A673 (cell line): ENCODE data around the gene CHRD. TPM values are rescaled to one million over a fixed set of nuclear protein-coding genes. Genes with fewer than 3 reads are reported as not detected.

Experiments
- BruUV-seq: library from RNA; stranded (reverse); fragments of 400-500 nt; replicated peaks from 2 replicates; lab custom pipeline; 2021; lab: Mats Ljungman, UMichigan
- CTCF ChIA-PET: fragments of 300-600 bp; sonication (Branson Sonifier 250); formaldehyde crosslinking; loops from one replicate; lab custom pipeline; 2022; ENCODE audit warnings: antibody characterized with exemption; lab: Charles Lee
- POLR2A ChIA-PET: fragments of 300-600 bp; sonication (Branson Sonifier 250); formaldehyde crosslinking; loops from one replicate; lab custom pipeline; 2022; ENCODE audit warnings: antibody characterized with exemption; ENCODE audit not compliant: low non-redundant PET; lab: Charles Lee
- DNase-seq: peaks from one replicate; pipeline ENCODE4 v3.0.0-alpha.2; 2015; ENCODE audit warnings: low spot score
- H3K27ac ChIP-seq: fragments of 200-600 bp; sonication (generic); 2 replicates; pipeline ENCODE4 v1.5.1; 2016; ENCODE audit warnings: mixed run types, low read depth, mild to moderate bottlenecking, mixed read lengths, antibody characterized with exemption, low read length; ENCODE audit not compliant: poor library complexity, severe bottlenecking
- H3K27me3 ChIP-seq: fragments of 200-600 bp; sonication (generic); replicated peaks from 2 replicates; pipeline ENCODE4 v1.6.1; 2017; ENCODE audit warnings: mixed run types, low read depth, mild to moderate bottlenecking, mixed read lengths, antibody characterized with exemption, low read length; ENCODE audit not compliant: insufficient read depth, poor library complexity
- H3K36me3 ChIP-seq: fragments of 200-600 bp; sonication (generic); 2 replicates; pipeline ENCODE4 v1.6.1; 2016; ENCODE audit warnings: mixed run types, mild to moderate bottlenecking, mixed read lengths, antibody characterized with exemption, low read length; ENCODE audit not compliant: insufficient read depth, poor library complexity, severe bottlenecking
- H3K4me1 ChIP-seq: fragments of 200-600 bp; sonication (generic); 2 replicates; pipeline ENCODE4 v1.6.1; 2017; ENCODE audit warnings: mixed run types, mild to moderate bottlenecking, mixed read lengths, antibody characterized with exemption, low read length; ENCODE audit not compliant: insufficient read depth, poor library complexity, severe bottlenecking
- H3K4me3 ChIP-seq: fragments of 200-600 bp; sonication (generic); 2 replicates; pipeline ENCODE4 v1.5.1; 2016; ENCODE audit warnings: low read depth, mixed run types, mild to moderate bottlenecking, mixed read lengths, low read length; ENCODE audit not compliant: poor library complexity, severe bottlenecking
- H3K9me3 ChIP-seq: fragments of 200-600 bp; sonication (generic); 2 replicates; pipeline ENCODE4 v1.6.1; 2016; ENCODE audit warnings: mixed run types, low read depth, mild to moderate bottlenecking, mixed read lengths, antibody characterized with exemption, low read length; ENCODE audit not compliant: poor library complexity, severe bottlenecking
- CTCF ChIP-seq: fragments of 300-800, 200-600 bp; sonication (generic); conservative IDR thresholded peaks from 2 replicates; pipeline ENCODE4 v1.5.1; 2017; ENCODE audit warnings: low read depth, mild to moderate bottlenecking, antibody characterized with exemption, low read length, moderate library complexity, mixed read lengths
- EZH2 ChIP-seq: fragments of 200-600 bp; sonication (generic); IDR thresholded peaks from 2 replicates; pipeline ENCODE4 v1.6.1; 2017; ENCODE audit warnings: borderline replicate concordance, low read depth, mild to moderate bottlenecking, mixed read lengths, antibody characterized with exemption, low read length; ENCODE audit not compliant: poor library complexity, severe bottlenecking
- intact Hi-C: fragments of 100-400 bp; cut with micrococcal nuclease; formaldehyde crosslinking; loops from one replicate; pipeline ENCODE4 v1.10.0; 2022; ENCODE audit not compliant: unreplicated experiment
- total RNA-seq: library from RNA; stranded (reverse); gene quantifications from 2 replicates; pipeline ENCODE4 v1.2.3, GENCODE V29; 2021

The CHRD gene
- total RNA-seq, 1 experiment from 2014 or later, result 0.06 TPM

- CTCF ChIA-PET, result no interaction called here
- peaks cover 65% of the 10 kb centered on the region for H3K36me3 ChIP-seq
Measured at GRCh38 chr3:184333700-184334099, 46.2 kb upstream of the CHRD start.

DNA sequence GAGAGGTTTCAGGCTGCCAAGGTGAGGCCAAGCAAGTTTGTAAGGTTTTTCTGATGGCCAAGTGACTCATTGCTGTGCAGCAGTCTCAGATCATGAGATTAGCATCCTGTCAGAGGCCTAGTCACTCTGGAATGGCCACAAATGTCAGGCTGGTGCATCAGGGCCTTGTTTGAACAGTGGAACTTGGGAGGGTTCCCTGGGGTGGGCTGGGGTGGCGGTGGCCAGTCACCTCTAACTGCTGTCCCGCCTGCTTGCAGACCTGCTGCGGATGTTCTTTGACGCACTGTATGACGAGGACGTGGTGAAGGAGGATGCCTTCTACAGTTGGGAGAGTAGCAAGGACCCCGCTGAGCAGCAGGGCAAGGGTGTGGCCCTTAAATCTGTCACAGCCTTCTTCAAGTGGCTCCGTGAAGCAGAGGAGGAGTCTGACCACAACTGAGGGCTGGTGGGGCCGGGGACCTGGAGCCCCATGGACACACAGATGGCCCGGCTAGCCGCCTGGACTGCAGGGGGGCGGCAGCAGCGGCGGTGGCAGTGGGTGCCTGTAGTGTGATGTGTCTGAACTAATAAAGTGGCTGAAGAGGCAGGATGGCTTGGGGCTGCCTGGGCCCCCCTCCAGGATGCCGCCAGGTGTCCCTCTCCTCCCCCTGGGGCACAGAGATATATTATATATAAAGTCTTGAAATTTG, 45.2 kb upstream of the CHRD start:
- intact Hi-C loops, result no loop called here
- Histone ChIP-seq H3K4me1 (peaks cover 30% of the 10 kb centered on the region), H3K9me3 (no peaks in the 10 kb centered on the region), H3K4me3 (no peak overlapping the region), H3K36me3 (peaks cover 56% of the 10 kb centered on the region), H3K27me3 (no peaks in the 10 kb centered on the region), H3K27ac (peak overlapping the region; percentile 95)
- ChIA-PET POLR2A (no interaction called here), CTCF (no interaction called here)
- no peak for DNase-seq
- no peak for TF ChIP-seq EZH2
- no peak for TF ChIP-seq CTCF
- no TSS peak for BruUV-seq

More at GRCh38 chr3:184333700-184334099, 46.2 kb upstream of the CHRD start:
- intact Hi-C loops, result no loop called here
- Histone ChIP-seq H3K4me3 (no peak overlapping the region), H3K27ac (no peak overlapping the region), H3K27me3 (no peaks in the 10 kb centered on the region), H3K9me3 (no peaks in the 10 kb centered on the region), H3K4me1 (peaks cover 28% of the 10 kb centered on the region)
- POLR2A ChIA-PET, result no interaction called here
- DNase-seq, result no peak
- TF ChIP-seq EZH2, result no peak
- no TSS peak for BruUV-seq

DNA sequence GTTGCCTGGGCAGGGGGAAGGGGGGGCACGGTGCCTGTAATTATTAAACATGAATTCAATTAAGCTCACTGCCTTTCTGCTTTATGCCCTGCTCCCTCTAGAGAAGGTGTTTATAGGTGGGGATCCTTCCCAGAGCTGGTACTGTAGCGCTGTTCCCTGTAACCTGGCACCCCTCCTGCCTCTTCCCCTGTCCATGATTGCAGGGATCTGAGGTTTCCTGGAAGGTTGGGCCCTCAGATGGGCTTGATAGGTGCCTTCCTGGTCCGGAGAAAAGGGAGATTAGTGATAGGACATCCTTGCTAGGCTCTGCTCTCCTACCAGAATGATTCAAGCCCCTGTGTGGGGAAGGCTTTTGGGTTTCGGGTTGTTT, 44.6 kb upstream of the CHRD start:
- intact Hi-C loops, result no loop called here
- Histone ChIP-seq H3K27ac (peak overlapping the region; percentile 95), H3K4me1 (peaks cover 30% of the 10 kb centered on the region), H3K4me3 (peak overlapping the region; percentile 90), H3K36me3 (peaks cover 49% of the 10 kb centered on the region), H3K9me3 (no peaks in the 10 kb centered on the region), H3K27me3 (no peaks in the 10 kb centered on the region)
- no TSS peak for BruUV-seq
- peak; percentile 32 for DNase-seq
- CTCF ChIA-PET, result no interaction called here
- POLR2A ChIA-PET, result no interaction called here
- TF ChIP-seq EZH2, result no peak
- no peak for TF ChIP-seq CTCF
